H9 (cell line): ENCODE data around the gene RPS27L. TPM values are rescaled to one million over a fixed set of nuclear protein-coding genes. Genes with fewer than 3 reads are reported as not detected.

ENCODE experiments used
- DNase-seq: peaks from one replicate; pipeline ENCODE4 v3.0.0-alpha.2; 2017
- H2AFZ ChIP-seq: one replicate; pipeline ENCODE4 v1.6.1; 2013; ENCODE audit warnings: mild to moderate bottlenecking, low read length, control low read depth, moderate library complexity
- H2AK5ac ChIP-seq: 2 replicates; pipeline ENCODE4 v1.6.1; 2013; ENCODE audit warnings: low read length, control low read depth, mixed read lengths; ENCODE audit not compliant: insufficient read length
- H2BK120ac ChIP-seq: one replicate; pipeline ENCODE4 v1.6.1; 2013; ENCODE audit warnings: low read depth, mild to moderate bottlenecking, low read length, control low read depth, inconsistent platforms; ENCODE audit not compliant: poor library complexity, severe bottlenecking
- H2BK12ac ChIP-seq: 2 replicates; pipeline ENCODE4 v1.6.1; 2013; ENCODE audit warnings: low read length, control low read depth, mixed read lengths, low read depth; ENCODE audit not compliant: insufficient read length
- H2BK15ac ChIP-seq: 2 replicates; pipeline ENCODE4 v1.6.1; 2013; ENCODE audit warnings: low read depth, low read length, control low read depth
- H2BK20ac ChIP-seq: one replicate; pipeline ENCODE4 v1.6.1; 2013; ENCODE audit warnings: low read depth, mild to moderate bottlenecking, low read length, control low read depth, inconsistent platforms; ENCODE audit not compliant: poor library complexity, severe bottlenecking
- H2BK5ac ChIP-seq: 2 replicates; pipeline ENCODE4 v1.6.1; 2013; ENCODE audit warnings: low read length, control low read depth, mixed read lengths; ENCODE audit not compliant: insufficient read length
- H3K14ac ChIP-seq: 2 replicates; pipeline ENCODE4 v1.6.1; 2013; ENCODE audit warnings: low read length, control low read depth; ENCODE audit not compliant: insufficient read depth
- H3K18ac ChIP-seq: 2 replicates; pipeline ENCODE4 v1.6.1; 2013; ENCODE audit warnings: low read depth, mild to moderate bottlenecking, mixed read lengths, low read length, control low read depth; ENCODE audit not compliant: insufficient read length
- H3K23ac ChIP-seq: 2 replicates; pipeline ENCODE4 v1.6.1; 2013; ENCODE audit warnings: low read length, control low read depth, mixed read lengths, low read depth; ENCODE audit not compliant: insufficient read length
- H3K23me2 ChIP-seq: 2 replicates; pipeline ENCODE4 v1.6.1; 2013; ENCODE audit warnings: low read depth, mild to moderate bottlenecking, mixed read lengths, low read length, control low read depth; ENCODE audit not compliant: insufficient read length, poor library complexity, severe bottlenecking
- H3K27ac ChIP-seq: 2 replicates; pipeline ENCODE4 v1.5.1; 2013; ENCODE audit warnings: low read length, control low read depth, mixed read lengths, low read depth; ENCODE audit not compliant: insufficient read length
- H3K27me3 ChIP-seq: 2 replicates; pipeline ENCODE4 v1.6.1; 2013; ENCODE audit warnings: low read length, control low read depth, inconsistent platforms; ENCODE audit not compliant: insufficient read depth
- H3K4ac ChIP-seq: 2 replicates; pipeline ENCODE4 v1.6.1; 2013; ENCODE audit warnings: low read depth, mild to moderate bottlenecking, control low read depth, inconsistent platforms, low read length, moderate library complexity
- H3K4me1 ChIP-seq: 2 replicates; pipeline ENCODE4 v1.6.1; 2013; ENCODE audit warnings: low read length, control low read depth, inconsistent platforms; ENCODE audit not compliant: insufficient read depth
- H3K4me2 ChIP-seq: 2 replicates; pipeline ENCODE4 v1.6.1; 2013; ENCODE audit warnings: low read length, control low read depth, mixed read lengths; ENCODE audit not compliant: insufficient read length, insufficient read depth
- H3K56ac ChIP-seq: 2 replicates; pipeline ENCODE4 v1.6.1; 2013; ENCODE audit warnings: low read depth, mild to moderate bottlenecking, mixed read lengths, low read length, control low read depth; ENCODE audit not compliant: insufficient read length
- H3K79me1 ChIP-seq: 2 replicates; pipeline ENCODE4 v1.6.1; 2013; ENCODE audit warnings: low read depth, mild to moderate bottlenecking, moderate library complexity, low read length, control low read depth, inconsistent platforms; ENCODE audit not compliant: insufficient read depth, poor library complexity, severe bottlenecking
- H3K79me2 ChIP-seq: 2 replicates; pipeline ENCODE4 v1.6.1; 2013; ENCODE audit warnings: low read length, control low read depth, inconsistent platforms; ENCODE audit not compliant: insufficient read depth
- H3K9ac ChIP-seq: 2 replicates; pipeline ENCODE4 v1.6.1; 2013; ENCODE audit warnings: low read length, control low read depth, mixed read lengths; ENCODE audit not compliant: insufficient read length; ENCODE audit errors: extremely low read depth
- H3K9me3 ChIP-seq: one replicate; pipeline ENCODE4 v1.6.1; 2013; ENCODE audit warnings: low read depth, low read length, inconsistent platforms; ENCODE audit not compliant: control insufficient read depth
- H3T11ph ChIP-seq: one replicate; pipeline ENCODE4 v1.6.1; 2013; ENCODE audit warnings: mild to moderate bottlenecking, low read length, control low read depth, inconsistent platforms
- H4K20me1 ChIP-seq: one replicate; pipeline ENCODE4 v1.6.1; 2013; ENCODE audit not compliant: control insufficient read depth, insufficient read length, insufficient read depth
- H4K5ac ChIP-seq: 2 replicates; pipeline ENCODE4 v1.6.1; 2013; ENCODE audit warnings: low read depth, mild to moderate bottlenecking, mixed read lengths, low read length, control low read depth; ENCODE audit not compliant: insufficient read length
- H4K8ac ChIP-seq: replicated peaks from 2 replicates; pipeline ENCODE4 v1.6.1; 2013; ENCODE audit warnings: low read length, control low read depth, mixed read lengths, low read depth; ENCODE audit not compliant: insufficient read length
- H4K91ac ChIP-seq: 2 replicates; pipeline ENCODE4 v1.6.1; 2013; ENCODE audit warnings: low read depth, mild to moderate bottlenecking, moderate library complexity, mixed read lengths, low read length, control low read depth; ENCODE audit not compliant: insufficient read length
- H3K27ac Mint-ChIP-seq, 3 experiments: 2 replicates in 2 of 3; 3 replicates in 1 of 3; pipeline ENCODE4 v1.8.0; 2020 to 2021; ENCODE audit warnings: mixed read lengths in 3 of 3, mild to moderate bottlenecking in 1 of 3, moderate library complexity in 1 of 3
- H3K27me3 Mint-ChIP-seq: 2 replicates; pipeline ENCODE4 v1.8.0; 2021; ENCODE audit warnings: low read depth, mild to moderate bottlenecking, moderate library complexity, mixed read lengths
- H3K36me3 Mint-ChIP-seq, 3 experiments: 2 replicates in 2 of 3; 3 replicates in 1 of 3; pipeline ENCODE4 v1.8.0; 2020 to 2021; ENCODE audit warnings: low read depth in 3 of 3, mixed read lengths in 3 of 3; ENCODE audit not compliant: insufficient read depth in 1 of 3
- H3K4me1 Mint-ChIP-seq, 2 experiments: 2 replicates each; pipeline ENCODE4 v1.8.0; 2020; ENCODE audit warnings: mixed read lengths in 2 of 2
- H3K4me3 Mint-ChIP-seq, 2 experiments: 2 replicates in 1 of 2; 3 replicates in 1 of 2; pipeline ENCODE4 v1.8.0; 2020 to 2021; ENCODE audit warnings: mild to moderate bottlenecking in 2 of 2, mixed read lengths in 2 of 2, moderate library complexity in 1 of 2
- H3K9me3 Mint-ChIP-seq, 2 experiments: 2 replicates in 1 of 2; 3 replicates in 1 of 2; pipeline ENCODE4 v1.8.0; 2020; ENCODE audit warnings: mild to moderate bottlenecking in 2 of 2, mixed read lengths in 2 of 2, moderate library complexity in 1 of 2
- WGBS: extraction: QIAGEN DNeasy Blood & Tissue Kit; methylation state at CpG from one replicate; pipeline ENCODE4 v1.1.7; 2013; ENCODE audit warnings: missing lambda C conversion rate, low lambda C conversion rate, mixed read lengths; ENCODE audit not compliant: insufficient read length; ENCODE audit errors: extremely low coverage; 5-methylcytosine and 5-hydroxymethylcytosine counted together
- total RNA-seq: library from RNA; stranded (reverse); gene quantifications from 2 replicates; pipeline ENCODE4 v1.2.1, GENCODE V29; 2021
- TF ChIP-seq, protein P1 (sequence below): fragments of 200-600 bp; sonication (generic); conservative IDR thresholded peaks from 3 replicates; pipeline ENCODE4 v1.8.0; 2021; ENCODE audit warnings: antibody characterized with exemption, mild to moderate bottlenecking

RPS27L gene
- total RNA-seq, 1 experiment from 2014 or later: 180 TPM

DNA sequence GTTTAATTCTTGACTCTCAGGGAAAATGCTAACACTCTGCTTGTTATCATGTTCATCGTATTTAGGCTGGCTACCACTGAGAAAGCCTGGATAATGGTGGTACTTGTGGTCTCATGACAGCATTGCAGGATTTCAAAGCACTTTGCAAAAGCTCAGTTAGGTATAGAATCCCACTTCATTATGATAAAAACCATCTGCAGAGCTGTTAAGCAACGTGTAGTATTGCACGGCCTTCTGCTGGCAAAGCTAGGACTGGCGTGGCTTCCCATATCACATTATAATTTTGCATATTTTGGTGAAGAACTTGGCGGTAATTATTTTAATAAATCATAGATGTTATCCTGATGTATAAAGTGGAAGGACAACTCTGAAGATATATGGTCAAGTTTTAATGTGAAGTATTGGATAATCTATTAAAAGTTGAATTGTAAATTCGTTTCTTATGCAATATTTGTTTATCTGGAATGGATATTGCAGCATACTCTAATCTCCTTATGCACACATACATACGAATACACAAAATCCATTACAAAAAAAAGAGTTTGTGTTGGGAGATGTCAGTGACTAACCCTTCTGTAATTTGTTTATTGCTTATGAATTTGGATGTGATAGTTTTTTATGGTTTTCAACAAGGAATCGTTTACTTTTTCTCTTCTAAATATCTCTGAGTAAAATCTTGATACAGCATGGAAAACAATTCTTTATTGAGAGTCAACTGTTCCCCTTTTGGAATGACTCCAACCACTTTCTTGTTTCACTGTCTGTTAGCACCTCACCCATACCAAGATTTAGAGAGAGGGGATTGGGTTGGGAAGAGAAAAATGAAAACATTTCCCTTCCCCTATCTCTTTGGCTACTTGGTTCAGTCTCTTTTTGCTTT lies 41.3 kb upstream of the RPS27L start:
- no peak overlapping the region for H3K4ac ChIP-seq
- H3K9me3 Mint-ChIP-seq: no peaks in the 10 kb centered on the region
- H2AFZ ChIP-seq: no peak overlapping the region
- no peaks in the 10 kb centered on the region for H3K27me3 Mint-ChIP-seq
- no peak overlapping the region for H2BK120ac ChIP-seq
- no peak overlapping the region for H3T11ph ChIP-seq
- no peak overlapping the region for H2BK12ac ChIP-seq
- H3K79me1 ChIP-seq: no peaks in the 10 kb centered on the region
- no peaks in the 10 kb centered on the region for H3K23me2 ChIP-seq
- H3K4me1 ChIP-seq: peaks cover 11% of the 10 kb centered on the region; the same call in 1 of the 2 replicates
- no peak overlapping the region for H2AK5ac ChIP-seq
- H3K23ac ChIP-seq: no peak overlapping the region
- peak overlapping the region in 2 of 3 experiments; percentile 56 to 68; a peak in 2 of 7 replicates for H3K27ac Mint-ChIP-seq
- H3K9ac ChIP-seq: no peak overlapping the region
- H3K4me1 Mint-ChIP-seq: peaks cover 56 to 63% of the 10 kb centered on the region in 2 experiments
- no peak overlapping the region for H3K18ac ChIP-seq
- peaks cover 0 to 6% (median 1%) of the 10 kb centered on the region in 3 experiments; a peak in 2 of 7 replicates for H3K36me3 Mint-ChIP-seq
- no peak overlapping the region for H3K14ac ChIP-seq
- TF ChIP-seq, protein P1, sequence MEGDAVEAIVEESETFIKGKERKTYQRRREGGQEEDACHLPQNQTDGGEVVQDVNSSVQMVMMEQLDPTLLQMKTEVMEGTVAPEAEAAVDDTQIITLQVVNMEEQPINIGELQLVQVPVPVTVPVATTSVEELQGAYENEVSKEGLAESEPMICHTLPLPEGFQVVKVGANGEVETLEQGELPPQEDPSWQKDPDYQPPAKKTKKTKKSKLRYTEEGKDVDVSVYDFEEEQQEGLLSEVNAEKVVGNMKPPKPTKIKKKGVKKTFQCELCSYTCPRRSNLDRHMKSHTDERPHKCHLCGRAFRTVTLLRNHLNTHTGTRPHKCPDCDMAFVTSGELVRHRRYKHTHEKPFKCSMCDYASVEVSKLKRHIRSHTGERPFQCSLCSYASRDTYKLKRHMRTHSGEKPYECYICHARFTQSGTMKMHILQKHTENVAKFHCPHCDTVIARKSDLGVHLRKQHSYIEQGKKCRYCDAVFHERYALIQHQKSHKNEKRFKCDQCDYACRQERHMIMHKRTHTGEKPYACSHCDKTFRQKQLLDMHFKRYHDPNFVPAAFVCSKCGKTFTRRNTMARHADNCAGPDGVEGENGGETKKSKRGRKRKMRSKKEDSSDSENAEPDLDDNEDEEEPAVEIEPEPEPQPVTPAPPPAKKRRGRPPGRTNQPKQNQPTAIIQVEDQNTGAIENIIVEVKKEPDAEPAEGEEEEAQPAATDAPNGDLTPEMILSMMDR: no peak
- H2BK15ac ChIP-seq: no peak overlapping the region
- H3K56ac ChIP-seq: no peak overlapping the region
- H3K27me3 ChIP-seq: no peaks in the 10 kb centered on the region
- no peak overlapping the region for H4K5ac ChIP-seq
- no peaks in the 10 kb centered on the region for H4K20me1 ChIP-seq
- DNase-seq: no peak
- H2BK5ac ChIP-seq: no peak overlapping the region
- no peak overlapping the region for H4K8ac ChIP-seq
- no peak overlapping the region for H3K4me2 ChIP-seq
- no peak overlapping the region for H2BK20ac ChIP-seq
- no peak overlapping the region for H3K4me3 Mint-ChIP-seq
- WGBS: no CpG with 5 or more reads among the region's 8 CpGs
- no peak overlapping the region for H4K91ac ChIP-seq
- H3K79me2 ChIP-seq: 0 out of 2 replicates have a peak, but pooled peaks cover 2% of the 10 kb centered on the region
- no peaks in the 10 kb centered on the region for H3K9me3 ChIP-seq
- no peak overlapping the region for H3K27ac ChIP-seq
